ENCODE results near the gene MRPL45. TPM values are rescaled to one million over a fixed set of nuclear protein-coding genes. Genes with fewer than 3 reads are reported as not detected.

MRPL45 gene
- total and polyA plus RNA-seq, 2 of the 13 experiments (the other 11 are each of a cell fraction or from before 2014, with no cell fraction given): 89.5 to 157 TPM

DNA sequence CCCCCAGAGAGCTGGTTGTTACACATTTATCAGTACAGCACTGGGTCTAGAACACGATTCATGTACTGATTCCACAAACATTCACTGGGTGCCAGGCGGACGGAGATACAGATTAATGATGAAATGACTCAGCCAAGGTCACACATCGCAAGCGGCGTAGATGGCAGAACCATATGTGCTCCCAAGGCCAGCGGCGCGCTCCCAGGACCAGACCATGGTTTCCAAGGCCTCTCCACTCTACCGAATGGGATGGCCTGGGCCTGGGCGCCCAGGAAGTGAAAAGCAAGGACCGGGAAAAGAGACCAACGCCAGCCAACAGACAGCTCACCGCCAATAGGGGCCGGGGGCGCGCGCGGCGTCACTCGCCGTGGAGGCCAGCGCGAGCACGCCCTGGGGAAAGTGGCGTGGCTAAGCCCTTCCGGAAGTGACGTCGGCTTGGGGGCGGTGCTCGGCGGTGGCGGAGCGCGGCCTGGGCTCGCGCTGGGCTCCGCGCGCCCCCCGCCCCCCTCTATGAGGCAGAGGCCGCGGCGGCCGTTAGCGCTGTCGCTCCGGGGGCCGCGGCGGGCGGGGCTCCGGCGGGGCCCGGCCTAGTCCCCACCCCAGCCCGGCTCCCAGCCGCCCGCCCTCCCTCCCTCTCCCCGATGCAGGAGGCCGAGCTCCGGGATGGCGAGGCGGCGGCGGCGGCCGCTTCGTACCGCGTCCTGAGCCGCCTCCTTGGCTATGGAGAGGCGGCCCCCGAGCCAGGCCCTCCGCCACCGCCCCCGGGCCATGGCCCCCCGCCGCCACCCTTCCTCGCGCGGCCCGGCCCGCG lies 54.6 kb downstream of the MRPL45 start, which contains the start of gene SOCS7 (continued):
- TF ChIP-seq, protein P1, sequence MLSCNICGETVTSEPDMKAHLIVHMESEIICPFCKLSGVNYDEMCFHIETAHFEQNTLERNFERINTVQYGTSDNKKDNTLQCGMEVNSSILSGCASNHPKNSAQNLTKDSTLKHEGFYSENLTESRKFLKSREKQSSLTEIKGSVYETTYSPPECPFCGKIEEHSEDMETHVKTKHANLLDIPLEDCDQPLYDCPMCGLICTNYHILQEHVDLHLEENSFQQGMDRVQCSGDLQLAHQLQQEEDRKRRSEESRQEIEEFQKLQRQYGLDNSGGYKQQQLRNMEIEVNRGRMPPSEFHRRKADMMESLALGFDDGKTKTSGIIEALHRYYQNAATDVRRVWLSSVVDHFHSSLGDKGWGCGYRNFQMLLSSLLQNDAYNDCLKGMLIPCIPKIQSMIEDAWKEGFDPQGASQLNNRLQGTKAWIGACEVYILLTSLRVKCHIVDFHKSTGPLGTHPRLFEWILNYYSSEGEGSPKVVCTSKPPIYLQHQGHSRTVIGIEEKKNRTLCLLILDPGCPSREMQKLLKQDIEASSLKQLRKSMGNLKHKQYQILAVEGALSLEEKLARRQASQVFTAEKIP (CRISPR knock-in tag; IDR thresholded peaks at IDR 0.05; ENCODE audit: borderline replicate concordance): no peak
- no peak for TF ChIP-seq CHCHD3 (CRISPR knock-in tag; IDR thresholded peaks at IDR 0.05)
- TF ChIP-seq ZMAT3 (CRISPR knock-in tag; conservative IDR thresholded peaks at IDR 0.05): peak; percentile 83
- TF ChIP-seq ZNF205 (CRISPR knock-in tag; IDR thresholded peaks at IDR 0.05): peak; percentile 95
- TF ChIP-seq TCF7 (IDR thresholded peaks at IDR 0.05; ENCODE audit: low read depth): no peak
- TF ChIP-seq NBN (conservative IDR thresholded peaks at IDR 0.05): no peak
- peak; percentile 96 for TF ChIP-seq PITX1 (CRISPR knock-in tag; IDR thresholded peaks at IDR 0.05)
- peak; percentile 59; the same call in 1 of the 2 replicates for TF ChIP-seq ZNF790 (CRISPR knock-in tag; IDR thresholded peaks at IDR 0.05; ENCODE audit: borderline replicate concordance)
- peak; percentile 71; the same call in 1 of the 2 replicates for TF ChIP-seq ZNF335 (CRISPR knock-in tag; IDR thresholded peaks at IDR 0.05)
- TF ChIP-seq, protein P2, sequence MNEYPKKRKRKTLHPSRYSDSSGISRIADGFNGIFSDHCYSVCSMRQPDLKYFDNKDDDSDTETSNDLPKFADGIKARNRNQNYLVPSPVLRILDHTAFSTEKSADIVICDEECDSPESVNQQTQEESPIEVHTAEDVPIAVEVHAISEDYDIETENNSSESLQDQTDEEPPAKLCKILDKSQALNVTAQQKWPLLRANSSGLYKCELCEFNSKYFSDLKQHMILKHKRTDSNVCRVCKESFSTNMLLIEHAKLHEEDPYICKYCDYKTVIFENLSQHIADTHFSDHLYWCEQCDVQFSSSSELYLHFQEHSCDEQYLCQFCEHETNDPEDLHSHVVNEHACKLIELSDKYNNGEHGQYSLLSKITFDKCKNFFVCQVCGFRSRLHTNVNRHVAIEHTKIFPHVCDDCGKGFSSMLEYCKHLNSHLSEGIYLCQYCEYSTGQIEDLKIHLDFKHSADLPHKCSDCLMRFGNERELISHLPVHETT (CRISPR knock-in tag; conservative IDR thresholded peaks at IDR 0.05): peak; percentile 88
- TF ChIP-seq, protein P3, sequence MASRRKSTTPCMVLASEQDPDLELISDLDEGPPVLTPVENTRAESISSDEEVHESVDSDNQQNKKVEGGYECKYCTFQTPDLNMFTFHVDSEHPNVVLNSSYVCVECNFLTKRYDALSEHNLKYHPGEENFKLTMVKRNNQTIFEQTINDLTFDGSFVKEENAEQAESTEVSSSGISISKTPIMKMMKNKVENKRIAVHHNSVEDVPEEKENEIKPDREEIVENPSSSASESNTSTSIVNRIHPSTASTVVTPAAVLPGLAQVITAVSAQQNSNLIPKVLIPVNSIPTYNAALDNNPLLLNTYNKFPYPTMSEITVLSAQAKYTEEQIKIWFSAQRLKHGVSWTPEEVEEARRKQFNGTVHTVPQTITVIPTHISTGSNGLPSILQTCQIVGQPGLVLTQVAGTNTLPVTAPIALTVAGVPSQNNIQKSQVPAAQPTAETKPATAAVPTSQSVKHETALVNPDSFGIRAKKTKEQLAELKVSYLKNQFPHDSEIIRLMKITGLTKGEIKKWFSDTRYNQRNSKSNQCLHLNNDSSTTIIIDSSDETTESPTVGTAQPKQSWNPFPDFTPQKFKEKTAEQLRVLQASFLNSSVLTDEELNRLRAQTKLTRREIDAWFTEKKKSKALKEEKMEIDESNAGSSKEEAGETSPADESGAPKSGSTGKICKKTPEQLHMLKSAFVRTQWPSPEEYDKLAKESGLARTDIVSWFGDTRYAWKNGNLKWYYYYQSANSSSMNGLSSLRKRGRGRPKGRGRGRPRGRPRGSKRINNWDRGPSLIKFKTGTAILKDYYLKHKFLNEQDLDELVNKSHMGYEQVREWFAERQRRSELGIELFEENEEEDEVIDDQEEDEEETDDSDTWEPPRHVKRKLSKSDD (CRISPR knock-in tag; IDR thresholded peaks at IDR 0.05; ENCODE audit: low read depth): peak; percentile 88
- no peak for TF ChIP-seq ZNF468 (CRISPR knock-in tag; IDR thresholded peaks at IDR 0.05)
- TF ChIP-seq, protein P4, sequence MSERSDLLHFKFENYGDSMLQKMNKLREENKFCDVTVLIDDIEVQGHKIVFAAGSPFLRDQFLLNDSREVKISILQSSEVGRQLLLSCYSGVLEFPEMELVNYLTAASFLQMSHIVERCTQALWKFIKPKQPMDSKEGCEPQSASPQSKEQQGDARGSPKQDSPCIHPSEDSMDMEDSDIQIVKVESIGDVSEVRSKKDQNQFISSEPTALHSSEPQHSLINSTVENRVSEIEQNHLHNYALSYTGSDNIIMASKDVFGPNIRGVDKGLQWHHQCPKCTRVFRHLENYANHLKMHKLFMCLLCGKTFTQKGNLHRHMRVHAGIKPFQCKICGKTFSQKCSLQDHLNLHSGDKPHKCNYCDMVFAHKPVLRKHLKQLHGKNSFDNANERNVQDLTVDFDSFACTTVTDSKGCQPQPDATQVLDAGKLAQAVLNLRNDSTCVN (CRISPR knock-in tag; IDR thresholded peaks at IDR 0.05; ENCODE audit: borderline replicate concordance): peak; percentile 72; the same call in 1 of the 2 replicates
- TF ChIP-seq ZSCAN29 (CRISPR knock-in tag; conservative IDR thresholded peaks at IDR 0.05): peak; percentile 65; the same call in 1 of the 2 replicates
- no peak for TF ChIP-seq ZFP36L1 (CRISPR knock-in tag; IDR thresholded peaks at IDR 0.05)
- no peak for TF ChIP-seq RBAK (CRISPR knock-in tag; IDR thresholded peaks at IDR 0.05)
- TF ChIP-seq HOXA3 (CRISPR knock-in tag; IDR thresholded peaks at IDR 0.05): peak; percentile 97
- TF ChIP-seq ZNF781 (CRISPR knock-in tag; IDR thresholded peaks at IDR 0.05; ENCODE audit: borderline replicate concordance, not compliant biosample characterization): peak; percentile 68
- TF ChIP-seq, protein P5, sequence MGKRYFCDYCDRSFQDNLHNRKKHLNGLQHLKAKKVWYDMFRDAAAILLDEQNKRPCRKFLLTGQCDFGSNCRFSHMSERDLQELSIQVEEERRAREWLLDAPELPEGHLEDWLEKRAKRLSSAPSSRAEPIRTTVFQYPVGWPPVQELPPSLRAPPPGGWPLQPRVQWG (CRISPR knock-in tag; IDR thresholded peaks at IDR 0.05; ENCODE audit: borderline replicate concordance, low read depth): no peak
- 0 out of 2 replicates have a peak, but pooled peaks have one; percentile 44 for TF ChIP-seq ZFP37 (CRISPR knock-in tag; IDR thresholded peaks at IDR 0.05; ENCODE audit: borderline replicate concordance)
- TF ChIP-seq, protein P6, sequence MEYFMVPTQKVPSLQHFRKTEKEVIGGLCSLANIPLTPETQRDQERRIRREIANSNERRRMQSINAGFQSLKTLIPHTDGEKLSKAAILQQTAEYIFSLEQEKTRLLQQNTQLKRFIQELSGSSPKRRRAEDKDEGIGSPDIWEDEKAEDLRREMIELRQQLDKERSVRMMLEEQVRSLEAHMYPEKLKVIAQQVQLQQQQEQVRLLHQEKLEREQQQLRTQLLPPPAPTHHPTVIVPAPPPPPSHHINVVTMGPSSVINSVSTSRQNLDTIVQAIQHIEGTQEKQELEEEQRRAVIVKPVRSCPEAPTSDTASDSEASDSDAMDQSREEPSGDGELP (IDR thresholded peaks at IDR 0.05; ENCODE audit: borderline replicate concordance, low read depth): peak; percentile 53
